NCI-H2107 treated with DMSO at 0.1 percent for 48 hours (cell line): ENCODE data around the gene ULBP3.
"Not testable (repeated sequence)": the region's sequence is repeated elsewhere in the genome, so short reads cannot be mapped to it uniquely, and the experiment has no call there.

Source experiments
- DNase-seq: peaks from one replicate; lab custom pipeline; 2025; ENCODE audit not compliant: unreplicated experiment; lab: John Stamatoyannopoulos, UW

Gene ULBP3

GRCh38 chr6:150076196-150076893 lies 7.4 kb upstream of the ULBP3 start:
- no peak for DNase-seq

GRCh38 chr6:150075034-150075421 lies 6.1 kb upstream of the ULBP3 start:
- no peak for DNase-seq

GRCh38 chr6:150074396-150075033 lies 5.6 kb upstream of the ULBP3 start:
- DNase-seq = not testable (repeated sequence)

- no peak for DNase-seq
Measured at GRCh38 chr6:150072201-150072600, 3.3 kb upstream of the ULBP3 start.

GRCh38 chr6:150070236-150070818 lies 1.4 kb upstream of the ULBP3 start:
- DNase-seq = no peak

- DNase-seq = no peak
Measured at GRCh38 chr6:150069706-150070105, 785 bp upstream of the ULBP3 start.

GRCh38 chr6:150068151-150068550 lies 770 bp downstream of the ULBP3 start:
- DNase-seq = no peak

GRCh38 chr6:150065083-150065482 lies 3.8 kb downstream of the ULBP3 start:
- DNase-seq = no peak

GRCh38 chr6:150063640-150064039 lies 5.3 kb downstream of the ULBP3 start:
- DNase-seq = no peak

- not testable (repeated sequence) for DNase-seq
Measured at GRCh38 chr6:150059973-150060372, 8.9 kb downstream of the ULBP3 start.

GRCh38 chr6:150058986-150059385 lies 9.9 kb downstream of the ULBP3 start:
- DNase-seq = no peak

GRCh38 chr6:150058231-150058792 lies 10.6 kb downstream of the ULBP3 start:
- no peak for DNase-seq

- DNase-seq = no peak
Measured at GRCh38 chr6:150057501-150057951, 11.4 kb downstream of the ULBP3 start.

- DNase-seq = no peak
Measured at GRCh38 chr6:150056916-150057315, 12.0 kb downstream of the ULBP3 start.

- no peak for DNase-seq
Measured at GRCh38 chr6:150056156-150056555, 12.8 kb downstream of the ULBP3 start.

- no peak for DNase-seq
Measured at GRCh38 chr6:150055131-150055530, 13.8 kb downstream of the ULBP3 start.

GRCh38 chr6:150053450-150053849 lies 15.5 kb downstream of the ULBP3 start:
- no peak for DNase-seq

GRCh38 chr6:150050846-150051245 lies 18.1 kb downstream of the ULBP3 start:
- DNase-seq = no peak

GRCh38 chr6:150048099-150048498 lies 20.8 kb downstream of the ULBP3 start:
- DNase-seq = no peak

GRCh38 chr6:150046943-150047342 lies 22.0 kb downstream of the ULBP3 start:
- no peak for DNase-seq

- DNase-seq = no peak
Measured at GRCh38 chr6:150044621-150045145, 24.2 kb downstream of the ULBP3 start.
